Measurements from ENCODE around the gene EEF1A2. TPM values are rescaled to one million over a fixed set of nuclear protein-coding genes. Genes with fewer than 3 reads are reported as not detected.

Gene EEF1A2
- total RNA-seq, 1 experiment from 2014 or later = 88.1 TPM

DNA sequence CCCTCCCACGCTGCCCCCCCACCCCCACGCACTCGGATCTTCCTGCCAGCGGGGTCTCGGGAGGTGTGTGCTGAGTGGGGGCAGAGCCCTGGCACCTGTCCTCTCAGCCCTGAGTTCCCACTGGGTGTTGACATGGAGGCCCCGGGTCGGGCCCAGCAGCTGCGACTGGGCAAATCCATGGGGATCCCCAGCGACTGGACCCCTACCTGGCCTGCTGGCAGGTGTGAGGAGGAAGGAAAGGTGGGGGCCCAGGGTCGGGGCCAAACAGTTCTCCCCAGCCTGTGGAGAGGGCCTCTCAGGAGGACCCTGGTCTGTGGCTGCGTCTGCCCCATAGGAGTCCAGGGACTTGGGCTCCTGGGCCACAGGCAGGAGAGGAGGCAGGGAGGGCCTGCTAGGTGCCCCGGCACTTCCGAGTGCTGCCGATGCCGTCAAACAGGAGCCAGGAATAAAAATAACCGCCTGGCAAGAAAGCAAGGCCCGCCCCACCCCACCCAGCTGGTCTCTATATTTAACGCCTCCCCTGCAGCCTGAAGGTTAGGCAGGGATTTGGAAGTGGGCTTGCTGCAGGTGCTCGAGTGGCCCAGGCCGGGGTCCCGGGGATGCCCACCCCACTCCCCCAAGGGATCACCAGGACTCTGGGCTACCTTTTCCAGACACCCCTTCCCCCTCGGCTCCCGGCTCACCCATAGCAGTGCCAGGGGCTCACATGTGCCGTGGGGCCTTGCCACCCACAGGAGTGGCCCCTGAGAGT is 1.4 kb upstream of the EEF1A2 start:
- no peak for DNase-seq (ENCODE audit: low spot score)

DNA sequence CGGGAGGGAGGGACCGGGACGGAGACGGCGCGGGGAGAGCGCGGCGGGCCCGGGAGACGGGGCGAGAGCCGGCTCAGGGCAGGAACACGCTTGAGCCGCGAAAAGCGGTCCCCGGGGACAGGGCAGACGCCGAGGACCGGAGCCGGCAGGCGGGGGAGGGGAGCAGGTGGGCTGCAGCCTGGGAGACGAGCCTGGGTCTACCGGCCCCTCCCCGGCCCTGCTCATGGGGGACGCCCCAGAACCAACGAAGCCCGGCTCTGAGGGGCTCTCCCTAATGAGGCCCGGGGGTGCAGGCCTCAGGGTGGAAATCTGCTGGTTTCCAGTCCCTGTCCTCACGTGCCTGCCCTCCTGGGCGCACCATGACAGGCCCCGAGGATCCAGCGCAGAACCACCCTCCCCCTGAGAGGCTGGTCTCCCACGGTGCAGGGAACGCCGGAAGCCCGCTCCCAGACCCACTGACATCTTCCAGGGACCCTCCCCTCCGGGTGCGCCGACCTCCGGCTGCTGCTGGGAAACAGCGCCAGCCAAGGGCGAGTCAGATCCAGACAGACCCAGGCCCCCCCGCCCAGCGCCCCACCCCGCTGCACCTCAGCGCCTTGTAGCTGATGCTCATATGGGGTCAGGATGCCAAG is 571 bp upstream of the EEF1A2 start:
- DNase-seq (ENCODE audit: low spot score) = no peak

- DNase-seq (ENCODE audit: low spot score) = peak; percentile 77
Measured at GRCh38 chr20:63497946-63498935, 642 bp downstream of the EEF1A2 start.

DNA sequence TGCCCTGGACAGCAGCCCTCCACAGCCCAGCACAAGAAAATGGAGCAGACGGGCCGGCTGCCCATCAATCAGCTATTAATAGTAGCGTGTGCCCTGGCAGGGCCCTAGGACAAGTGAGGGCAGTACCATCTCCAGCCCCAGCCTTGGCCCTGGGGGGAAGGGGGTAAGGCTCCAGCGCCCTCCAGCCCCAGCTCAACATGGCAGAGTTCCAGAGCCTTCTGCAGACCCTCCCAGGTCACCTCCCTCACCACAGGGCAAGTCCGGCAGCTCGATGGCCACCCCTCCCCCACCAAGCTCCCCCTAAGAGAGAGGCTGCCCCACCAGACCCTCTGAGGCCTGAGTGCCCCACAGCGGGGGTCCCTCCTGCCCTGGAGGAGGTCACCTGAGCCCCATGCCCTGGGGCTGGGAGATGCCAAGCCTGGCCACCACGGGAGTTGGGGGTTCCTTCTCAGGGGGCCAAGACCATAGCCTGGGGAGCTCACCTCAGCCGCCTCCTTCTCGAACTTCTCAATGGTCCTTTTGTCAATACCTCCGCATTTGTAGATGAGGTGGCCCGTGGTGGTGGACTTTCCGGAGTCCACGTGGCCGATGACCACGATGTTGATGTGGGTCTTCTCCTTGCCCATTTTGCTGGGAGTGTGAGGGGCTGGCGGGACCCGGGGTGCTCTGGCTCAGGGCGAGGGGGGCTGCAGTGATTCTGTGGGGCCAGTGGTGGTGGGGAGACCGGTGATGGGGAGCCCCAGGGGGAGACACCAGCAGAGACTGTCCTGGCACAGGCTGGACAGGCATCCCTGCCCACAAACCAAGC is 1.5 kb downstream of the EEF1A2 start:
- no peak for DNase-seq (ENCODE audit: low spot score)

DNA sequence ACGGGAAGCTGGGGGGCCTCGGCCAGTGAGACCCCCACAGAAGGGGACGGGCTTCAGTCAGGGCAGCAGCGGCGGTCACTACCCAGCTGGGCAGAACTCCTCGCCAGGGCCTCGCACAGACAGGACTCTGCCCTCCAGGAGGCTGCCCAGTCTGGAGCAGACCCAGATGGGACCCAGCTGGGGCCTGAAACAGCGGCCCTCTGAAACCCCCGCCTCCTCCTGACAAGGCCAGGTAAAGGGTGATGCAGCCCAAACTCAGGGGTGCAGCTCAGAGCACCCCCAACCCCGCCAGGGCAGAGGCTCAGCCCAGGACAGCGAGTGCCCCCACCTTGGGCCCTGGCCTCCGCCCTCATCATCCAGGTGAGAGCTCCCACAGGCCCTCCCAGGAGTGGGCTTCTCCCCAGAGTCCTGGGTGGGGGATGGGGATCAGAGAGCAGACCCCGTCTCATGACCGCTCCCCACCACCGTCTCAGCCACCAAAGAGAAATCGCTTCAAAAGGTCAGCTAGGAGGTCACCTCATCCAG is 2.2 kb downstream of the EEF1A2 start:
- no peak for DNase-seq (ENCODE audit: low spot score)

DNA sequence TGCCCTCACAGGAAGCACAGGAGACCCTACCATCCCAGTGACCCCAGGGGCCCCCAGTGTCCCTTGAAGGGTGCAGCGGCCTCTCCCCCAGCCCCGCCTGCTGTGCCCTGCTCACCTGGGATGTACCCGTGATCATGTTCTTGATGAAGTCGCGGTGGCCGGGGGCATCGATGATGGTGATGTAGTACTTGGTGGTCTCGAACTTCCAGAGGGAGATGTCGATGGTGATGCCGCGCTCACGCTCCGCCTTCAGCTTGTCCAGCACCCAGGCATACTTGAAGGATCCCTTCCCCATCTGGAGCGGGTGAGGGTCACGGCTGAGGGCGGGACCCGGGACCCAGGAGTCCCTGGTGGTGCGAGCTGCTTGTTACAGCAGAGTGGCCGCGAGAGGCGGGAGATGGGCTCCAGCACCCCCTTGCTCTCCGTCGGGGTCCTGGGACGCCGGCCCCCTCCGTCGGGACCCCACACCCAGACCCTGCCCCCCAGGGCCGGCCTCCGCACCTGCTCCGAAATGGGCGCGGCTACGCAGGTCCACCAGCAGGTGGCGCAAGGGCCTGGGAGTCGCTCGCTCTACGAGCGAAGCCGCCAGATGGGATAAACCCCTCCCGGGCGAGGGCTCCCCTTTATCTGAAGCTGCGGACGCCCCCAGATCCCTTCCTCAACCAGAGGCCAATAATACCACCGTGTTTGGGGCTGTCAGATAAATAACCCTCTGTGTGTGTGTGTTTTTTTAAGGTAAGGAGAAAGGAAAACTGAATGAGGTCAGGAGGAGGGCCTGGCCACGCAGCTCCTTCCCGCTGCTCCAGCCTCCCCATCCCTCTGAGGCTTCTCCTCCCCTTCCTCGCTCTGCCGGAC is 2.9 kb downstream of the EEF1A2 start:
- no peak for DNase-seq (ENCODE audit: low spot score)

- DNase-seq (ENCODE audit: low spot score) = no peak
Measured at GRCh38 chr20:63495167-63495720, 3.6 kb downstream of the EEF1A2 start.

GRCh38 chr20:63494420-63495166 is 4.3 kb downstream of the EEF1A2 start:
- DNase-seq (ENCODE audit: low spot score) = no peak

DNA sequence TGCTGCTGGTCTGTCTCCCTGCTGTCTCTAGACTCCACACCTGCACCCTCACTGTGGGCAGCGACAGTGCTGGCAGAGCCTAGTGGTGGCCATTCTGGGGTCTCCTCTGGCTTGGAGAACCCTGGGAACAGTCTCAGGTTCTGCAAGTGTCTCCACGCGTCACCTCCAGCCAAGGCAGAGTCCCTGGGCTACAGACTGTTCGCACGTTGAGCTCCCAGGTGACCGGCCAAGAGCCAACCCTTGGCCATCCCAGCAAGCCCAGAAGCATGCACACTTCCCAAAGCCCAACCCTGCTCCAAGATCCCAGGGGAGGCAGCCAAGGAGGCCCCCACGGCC is 4.8 kb downstream of the EEF1A2 start:
- DNase-seq (ENCODE audit: low spot score) = no peak

- no peak for DNase-seq (ENCODE audit: low spot score)
Measured at GRCh38 chr20:63493563-63494020, 5.3 kb downstream of the EEF1A2 start.

- DNase-seq (ENCODE audit: low spot score) = no peak
Measured at GRCh38 chr20:63492982-63493381, 5.9 kb downstream of the EEF1A2 start.

GRCh38 chr20:63492518-63492917 is 6.4 kb downstream of the EEF1A2 start:
- DNase-seq (ENCODE audit: low spot score) = no peak

DNA sequence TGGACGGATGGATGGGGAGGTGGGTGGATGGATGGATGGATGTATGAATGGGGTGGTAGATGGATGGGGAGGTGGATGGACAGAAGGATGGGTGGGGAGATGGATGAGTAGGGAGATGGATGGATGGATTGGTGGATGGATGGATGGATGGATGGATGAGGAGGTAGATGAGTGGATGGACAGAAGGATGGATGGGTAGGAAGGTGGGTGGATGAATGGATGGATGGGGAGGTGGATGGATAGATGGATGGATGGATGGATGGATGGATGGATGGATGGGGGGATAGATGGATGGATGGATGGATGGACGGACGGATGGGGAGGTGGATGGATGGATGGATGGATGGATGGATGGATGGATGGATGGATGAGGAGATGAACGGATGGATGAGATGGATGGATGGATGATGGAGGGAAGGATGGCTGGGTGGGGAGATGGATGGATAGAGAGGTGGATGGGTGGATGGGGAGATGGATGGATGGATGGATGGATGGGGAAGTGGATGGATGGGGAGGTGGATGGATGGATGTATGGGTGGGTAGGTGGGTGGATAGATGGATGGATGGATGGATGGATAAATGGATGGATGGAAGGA is 7.2 kb downstream of the EEF1A2 start:
- no peak for DNase-seq (ENCODE audit: low spot score)

DNA sequence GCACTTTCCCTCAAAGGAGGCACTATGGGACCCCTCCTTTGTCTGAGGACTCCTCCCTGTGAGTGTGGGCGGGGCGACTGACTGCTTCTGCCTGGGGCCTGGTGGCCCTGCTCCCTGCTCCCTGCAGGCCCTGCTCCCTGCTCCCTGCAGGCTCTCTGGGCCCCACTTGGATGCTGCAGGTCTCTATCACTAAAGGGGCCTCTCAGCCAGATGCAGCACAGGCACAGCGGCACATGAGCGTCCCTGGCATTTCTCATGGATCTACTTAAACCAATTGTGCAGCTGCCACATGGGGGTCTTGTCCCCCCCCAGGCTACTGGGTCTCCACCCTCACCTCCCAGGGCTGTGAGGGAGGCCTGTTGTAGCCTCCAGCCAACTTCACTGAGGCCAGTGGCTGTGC is 7.8 kb downstream of the EEF1A2 start:
- DNase-seq (ENCODE audit: low spot score) = no peak

DNA sequence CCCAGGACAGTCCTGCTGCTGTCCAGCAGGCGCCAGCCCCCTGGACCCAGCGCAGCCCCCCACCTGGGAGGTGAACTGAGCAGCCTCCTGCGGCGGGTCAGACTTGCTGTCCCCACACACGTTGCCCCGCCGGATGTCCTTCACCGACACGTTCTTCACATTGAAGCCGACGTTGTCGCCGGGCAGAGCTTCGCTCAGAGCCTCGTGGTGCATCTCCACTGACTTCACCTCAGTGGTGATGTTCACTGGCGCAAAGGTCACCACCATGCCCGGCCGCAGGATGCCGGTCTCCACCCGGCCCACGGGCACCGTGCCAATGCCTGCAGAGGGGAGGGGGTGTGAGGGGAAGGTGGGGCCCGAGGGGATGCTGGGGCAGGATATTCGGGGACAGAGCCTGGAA is 8.5 kb downstream of the EEF1A2 start:
- no peak for DNase-seq (ENCODE audit: low spot score)

- DNase-seq (ENCODE audit: low spot score) = no peak
Measured at GRCh38 chr20:63488315-63489251, 10.3 kb downstream of the EEF1A2 start.

GRCh38 chr20:63487781-63488241 is 11.1 kb downstream of the EEF1A2 start:
- DNase-seq (ENCODE audit: low spot score) = no peak

All from A172 (cell line).